ENCODE data around the gene ABCD1. TPM values are rescaled to one million over a fixed set of nuclear protein-coding genes. Genes with fewer than 3 reads are reported as not detected.

ABCD1 gene
- total RNA-seq, 4 donors from 2014 or later = 18.4 to 36.2 (median 25.1) TPM

- WGBS = 81% methylated on average over 19 of the region's 24 CpGs
- intact Hi-C loops (cut with DNase I) = no loop called here
- no peaks in the 10 kb centered on the region for H3K36me3 ChIP-seq
- H3K4me3 ChIP-seq = no peak overlapping the region
- TF ChIP-seq CTCF (IDR thresholded peaks at IDR 0.05) = no peak
- no peak for TF ChIP-seq EP300 (IDR thresholded peaks at IDR 0.05)
- TF ChIP-seq POLR2A (IDR thresholded peaks at IDR 0.05; ENCODE audit: low read depth) = no peak
- no peak for TF ChIP-seq POLR2AphosphoS5 (IDR thresholded peaks at IDR 0.05)
- peak overlapping the region in 1 of 4 donors; percentile 80 for H3K27ac ChIP-seq (replicated peaks in 1 of 4)
- DNase-seq (ENCODE audit: extremely low spot score) = no peak
- no peaks in the 10 kb centered on the region for H3K27me3 ChIP-seq
- H3K9me3 ChIP-seq = peaks cover 0 to 8% (median 0%) of the 10 kb centered on the region in 4 donors
- H3K4me1 ChIP-seq = peaks cover 3 to 29% (median 25%) of the 10 kb centered on the region in 4 donors
Observed at GRCh38 chrX:153685751-153686696, 38.6 kb upstream of the ABCD1 start.

GRCh38 chrX:153686711-153687110 is 37.9 kb upstream of the ABCD1 start:
- Histone ChIP-seq H3K9me3 (peaks cover 0 to 8% (median 0%) of the 10 kb centered on the region in 4 donors), H3K36me3 (no peaks in the 10 kb centered on the region), H3K27ac (replicated peaks in 1 of 4) (peak overlapping the region; percentile 72 to 81 (median 78)), H3K27me3 (no peaks in the 10 kb centered on the region), H3K4me1 (peaks cover 3 to 35% (median 29%) of the 10 kb centered on the region in 4 donors), H3K4me3 (no peak overlapping the region)
- no peak for TF ChIP-seq POLR2A (IDR thresholded peaks at IDR 0.05; ENCODE audit: low read depth)
- no peak for TF ChIP-seq CTCF (IDR thresholded peaks at IDR 0.05)
- no peak for TF ChIP-seq EP300 (IDR thresholded peaks at IDR 0.05)
- no peak for TF ChIP-seq POLR2AphosphoS5 (IDR thresholded peaks at IDR 0.05)
- no peak for DNase-seq (ENCODE audit: extremely low spot score)
- WGBS = 52% methylated on average over 8 of the region's 9 CpGs
- intact Hi-C loops (cut with DNase I) = no loop called here

GRCh38 chrX:153687121-153688039 is 37.3 kb upstream of the ABCD1 start, which contains the start of gene SLC6A8:
TSS of gene SLC6A8 (plus strand) at chrX:153687926. CDS start at chrX:153688575, 649 bp downstream.
- Histone ChIP-seq H3K36me3 (no peaks in the 10 kb centered on the region), H3K27ac (replicated peaks in 1 of 4) (peak within 1 kb of the TSS; percentile 83 to 86 (median 86)), H3K4me3 (peak within 1 kb of the TSS; percentile 53 to 68 (median 62)), H3K4me1 (peaks cover 3 to 35% (median 30%) of the 10 kb centered on the region in 4 donors), H3K27me3 (no peaks in the 10 kb centered on the region), H3K9me3 (peaks cover 0 to 8% (median 0%) of the 10 kb centered on the region in 4 donors)
- intact Hi-C loops (cut with DNase I) = no loop called here
- 27% methylated on average over 28 of the region's 66 CpGs for WGBS
- DNase-seq (ENCODE audit: extremely low spot score) = no peak
- no peak for TF ChIP-seq EP300 (IDR thresholded peaks at IDR 0.05)
- TF ChIP-seq POLR2AphosphoS5 (IDR thresholded peaks at IDR 0.05) = peak in 1 of 2 donors; percentile 82
- peak; percentile 22 to 43 (median 33) for TF ChIP-seq CTCF (IDR thresholded peaks at IDR 0.05)
- no peak for TF ChIP-seq POLR2A (IDR thresholded peaks at IDR 0.05; ENCODE audit: low read depth)

- H3K36me3 ChIP-seq = peaks cover 0 to 6% (median 1%) of the 10 kb centered on the region in 4 donors
- peak overlapping the region in 2 of 4 donors; percentile 81 to 85 for H3K27ac ChIP-seq (replicated peaks in 1 of 4)
- DNase-seq (ENCODE audit: extremely low spot score) = no peak
- peak overlapping the region in 3 of 4 donors; percentile 45 to 68 (median 61) for H3K4me3 ChIP-seq
- peaks cover 3 to 35% (median 30%) of the 10 kb centered on the region in 4 donors for H3K4me1 ChIP-seq
- intact Hi-C loops (cut with DNase I) = no loop called here
- H3K9me3 ChIP-seq = peaks cover 0 to 8% (median 0%) of the 10 kb centered on the region in 4 donors
- no peaks in the 10 kb centered on the region for H3K27me3 ChIP-seq
- no CpG with 5 or more reads among the region's 69 CpGs for WGBS
- no peak for TF ChIP-seq POLR2A (IDR thresholded peaks at IDR 0.05; ENCODE audit: low read depth)
- no peak for TF ChIP-seq POLR2AphosphoS5 (IDR thresholded peaks at IDR 0.05)
- no peak for TF ChIP-seq EP300 (IDR thresholded peaks at IDR 0.05)
- TF ChIP-seq CTCF (IDR thresholded peaks at IDR 0.05) = no peak
Observed at GRCh38 chrX:153688071-153688470, 36.6 kb upstream of the ABCD1 start.

All from esophagus muscularis mucosa (tissue), 4 donors.